Inflammatory macrophage (primary cell): ENCODE results near the gene KCTD11.
"Not testable (repeated sequence)": the region's sequence is repeated elsewhere in the genome, so short reads cannot be mapped to it uniquely, and the experiment has no call there.

Experiments used
- DNase-seq, 2 donors: peaks; one replicate each; pipeline ENCODE4 v3.0.0-alpha.2; 2020 to 2022

KCTD11 gene

DNA sequence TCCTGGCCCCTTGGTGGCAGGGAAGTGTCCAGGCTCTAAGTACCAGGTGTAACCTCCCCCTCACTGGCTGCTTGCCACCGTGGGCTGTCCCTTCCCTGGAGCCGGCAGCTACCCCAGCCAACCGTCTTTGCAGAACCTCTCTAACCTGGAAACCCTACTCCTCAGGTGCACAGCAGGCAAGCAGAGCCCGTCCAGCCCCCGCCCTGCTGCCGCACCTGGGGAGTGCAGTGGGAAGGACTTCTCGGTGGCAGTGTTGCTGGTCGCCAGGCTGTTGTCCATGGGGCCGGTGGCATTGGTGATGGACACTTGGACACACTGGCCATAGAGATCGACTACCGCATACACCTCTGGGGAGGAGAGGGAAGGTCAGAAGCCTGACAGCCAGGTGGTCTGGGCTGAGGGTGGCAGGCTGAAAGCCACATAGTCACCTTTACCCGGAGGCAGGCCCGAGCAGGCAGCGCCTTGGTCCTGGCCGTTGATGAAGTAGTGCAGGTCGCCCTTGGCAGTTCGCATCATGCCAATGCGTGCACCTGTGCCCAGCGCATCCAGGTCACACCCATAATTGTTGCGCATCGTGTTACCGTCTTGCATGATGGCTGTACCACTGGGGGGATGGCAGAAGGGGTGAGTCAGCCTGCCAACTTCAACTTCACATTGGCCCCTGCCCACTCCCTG lies 29.3 kb upstream of the KCTD11 start:
- no peak for DNase-seq

DNA sequence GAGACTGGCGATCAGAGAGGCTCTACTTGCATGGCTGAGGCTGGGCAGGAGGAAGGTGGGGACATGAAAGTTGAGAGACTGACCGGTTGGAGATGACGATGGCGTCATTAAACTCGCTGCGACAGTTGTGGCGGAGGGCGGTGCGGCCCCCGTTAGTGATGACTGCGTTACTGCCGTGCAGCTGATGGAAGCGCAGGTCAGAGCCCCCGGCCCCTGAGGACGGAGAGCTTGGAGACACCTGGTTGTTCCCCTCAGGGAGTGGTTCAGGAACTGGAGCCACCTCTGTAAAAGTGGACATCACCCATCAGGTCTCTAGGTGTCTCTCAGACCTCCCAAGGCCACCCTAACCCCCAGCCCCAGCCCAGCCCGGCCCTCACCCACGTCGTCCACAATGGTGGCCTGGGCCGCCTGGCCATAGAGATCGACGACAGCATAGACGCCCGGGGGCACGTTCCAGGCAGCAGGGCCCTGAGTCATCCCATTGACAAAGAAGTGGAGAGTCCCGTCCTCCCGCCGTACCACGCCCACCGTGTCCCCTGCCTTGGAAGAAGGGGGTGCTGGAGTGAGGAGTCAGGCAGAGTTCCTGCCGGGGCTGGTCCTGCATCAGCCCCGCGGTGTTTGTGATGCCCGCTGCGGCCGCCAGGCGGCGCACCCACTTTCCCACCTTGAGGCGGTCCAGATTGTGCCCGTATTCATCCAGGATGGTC lies 28.1 kb upstream of the KCTD11 start:
- peak; percentile 35 to 54 for DNase-seq

GRCh38 chr17:7324438-7324779 lies 27.6 kb upstream of the KCTD11 start:
- no peak for DNase-seq

- DNase-seq: no peak
These were observed 26.9 kb upstream of the KCTD11 start for GRCh38 chr17:7325031-7325528.

DNA sequence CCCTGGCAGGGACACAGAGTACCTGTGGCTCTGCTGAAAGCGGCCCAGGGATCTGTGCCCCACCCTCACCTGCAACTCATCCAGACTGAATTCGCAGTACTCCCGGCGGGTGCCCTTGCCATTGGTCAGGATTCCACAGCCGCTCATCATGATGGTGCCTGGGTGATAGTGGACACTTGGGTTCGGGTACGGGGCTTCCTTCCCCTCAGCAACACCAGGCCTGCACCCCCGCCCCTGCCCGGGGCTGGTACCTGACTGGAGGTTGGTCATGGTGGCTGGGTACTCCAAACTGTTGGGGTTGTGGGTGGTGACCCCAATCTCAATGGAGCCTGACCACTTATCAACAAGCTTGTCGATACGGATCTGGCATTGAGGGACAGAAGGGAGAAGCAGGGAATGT lies 25.8 kb upstream of the KCTD11 start:
- DNase-seq: no peak

- no peak for DNase-seq
These were observed 24.9 kb upstream of the KCTD11 start for GRCh38 chr17:7327056-7327455.

DNA sequence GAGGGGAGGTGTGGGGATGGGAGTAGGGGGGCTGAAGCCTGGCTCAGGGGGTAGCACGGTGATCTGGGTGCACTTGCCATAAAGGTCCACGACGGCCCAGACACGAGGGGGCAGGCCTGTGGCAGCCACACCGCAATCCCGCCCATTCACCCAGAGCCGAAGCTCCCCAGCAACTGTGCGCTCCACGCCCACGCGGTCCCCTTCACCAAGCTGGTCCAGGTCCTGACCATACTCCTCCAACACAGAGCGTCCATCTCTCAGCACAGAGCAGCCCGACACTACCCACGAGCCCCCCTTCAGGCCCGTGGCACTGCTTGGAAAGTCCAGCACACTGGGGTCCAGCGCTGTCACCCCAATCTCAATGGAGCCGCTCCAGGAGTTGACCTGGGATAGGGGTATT lies 24.5 kb upstream of the KCTD11 start:
- no peak for DNase-seq

- DNase-seq: no peak
These were observed 24.0 kb upstream of the KCTD11 start for GRCh38 chr17:7328009-7328408.

DNA sequence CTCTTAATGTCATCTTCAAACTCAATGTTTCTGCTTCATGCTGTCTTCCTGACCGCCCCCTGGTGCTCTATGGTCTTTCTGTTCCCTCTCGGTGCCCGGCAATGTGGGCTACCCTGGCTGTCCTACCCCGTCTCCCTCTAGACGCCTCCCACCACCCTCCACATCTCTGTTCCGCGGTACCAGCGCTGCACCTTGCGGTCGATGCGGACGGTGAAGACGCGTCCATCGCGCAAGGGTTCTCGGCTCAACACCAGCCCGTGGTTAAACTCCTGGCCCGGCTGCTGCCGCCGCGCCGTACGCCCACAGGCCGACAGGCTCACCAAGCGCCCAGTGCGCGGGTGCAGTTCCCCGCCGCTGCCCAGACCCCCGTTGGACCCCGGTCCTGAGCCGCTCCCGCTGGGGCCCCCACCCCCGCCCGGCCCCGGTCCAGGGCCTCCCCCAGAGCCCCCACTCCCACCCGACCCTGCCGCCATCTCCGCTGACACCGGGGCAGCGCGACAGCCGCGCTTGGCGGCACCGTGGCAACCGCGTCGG lies 23.1 kb upstream of the KCTD11 start, which contains the start of gene NEURL4:
Gene NEURL4, minus strand, starts transcription at position 496 of the 534 bp plus-strand sequence. Its CDS starts 23 bp downstream, at position 473.
- peak in 1 of 2 donors; percentile 7 for DNase-seq

- peak; percentile 98 to 100 for DNase-seq
These were observed 22.5 kb upstream of the KCTD11 start for GRCh38 chr17:7329374-7329996.

- peak; percentile 26 to 71 for DNase-seq
These were observed 21.8 kb upstream of the KCTD11 start for GRCh38 chr17:7329997-7330637.

GRCh38 chr17:7330638-7331015 lies 21.3 kb upstream of the KCTD11 start:
- no peak for DNase-seq

DNA sequence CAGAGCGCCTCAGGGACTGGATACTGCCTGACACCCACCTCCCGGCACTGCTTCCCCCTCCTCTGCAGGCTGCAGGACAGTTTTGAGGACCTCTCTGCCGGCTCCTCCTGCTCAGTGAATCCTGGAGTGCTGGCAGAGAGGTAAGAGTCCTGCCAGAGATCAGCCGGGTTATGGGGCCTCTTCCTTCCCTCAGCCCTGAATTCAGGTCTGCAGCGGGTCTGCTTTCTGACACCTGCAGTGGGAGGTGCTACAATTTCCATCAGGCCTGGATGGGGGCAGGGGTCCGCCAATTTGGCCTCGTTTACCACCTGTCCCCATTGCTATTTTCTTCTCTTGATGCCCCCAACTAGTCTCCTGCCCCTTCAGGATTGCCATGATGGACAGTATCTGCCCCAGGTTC lies 19.9 kb upstream of the KCTD11 start:
- DNase-seq: no peak

DNA sequence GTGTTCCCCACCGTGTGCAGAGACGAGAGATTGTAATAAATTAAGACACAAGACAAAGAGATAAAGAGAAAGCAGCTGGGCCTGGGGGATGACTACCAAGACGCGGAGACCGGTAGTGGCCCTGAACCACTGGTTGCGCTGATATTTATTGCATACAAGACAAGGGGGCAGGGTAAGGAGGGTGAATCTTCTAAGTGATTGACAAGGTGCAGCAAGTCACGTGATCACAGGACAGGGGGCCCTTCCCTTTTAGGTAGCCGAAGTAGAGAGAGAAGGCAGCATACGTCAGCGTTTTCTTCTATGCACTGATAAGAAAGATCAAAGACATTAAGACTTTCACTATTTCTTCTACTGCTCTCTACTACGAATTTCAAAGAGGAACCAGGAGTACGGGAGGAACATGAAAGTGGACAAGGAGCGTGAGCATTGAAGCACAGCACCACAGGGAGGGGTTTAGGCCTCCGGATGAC lies 19.3 kb upstream of the KCTD11 start:
- not testable (repeated sequence) for DNase-seq

DNA sequence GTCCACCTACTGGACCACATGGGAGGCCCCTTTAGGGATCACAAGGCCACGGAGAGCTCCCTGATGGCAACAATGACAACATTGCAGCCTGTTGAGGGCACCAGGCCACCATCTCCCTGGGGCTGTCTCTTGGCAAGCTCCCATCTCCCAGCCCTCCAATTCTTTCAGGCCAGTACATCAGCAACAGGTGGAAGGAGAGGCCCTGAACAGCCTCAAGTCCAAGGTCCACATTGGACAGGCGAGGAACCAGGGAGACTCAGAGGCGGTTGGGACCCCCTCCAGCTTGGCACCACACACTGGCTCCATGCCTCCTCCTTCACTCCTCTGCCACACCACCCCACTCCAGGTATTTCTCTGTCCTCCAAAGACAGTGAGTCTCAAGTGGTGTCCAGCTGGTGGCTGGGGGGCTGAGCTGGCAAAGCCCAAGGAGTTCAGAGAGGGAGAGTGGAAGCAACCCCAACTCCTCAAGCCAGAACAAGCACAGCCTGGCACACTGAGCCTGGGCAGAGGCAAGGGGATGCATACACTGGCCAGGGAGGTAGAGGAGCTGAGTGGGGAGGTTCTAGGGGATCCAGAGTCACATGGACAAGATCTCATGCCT lies 16.9 kb upstream of the KCTD11 start:
- no peak for DNase-seq

GRCh38 chr17:7335765-7336164 lies 16.2 kb upstream of the KCTD11 start:
- DNase-seq: not testable (repeated sequence)

DNA sequence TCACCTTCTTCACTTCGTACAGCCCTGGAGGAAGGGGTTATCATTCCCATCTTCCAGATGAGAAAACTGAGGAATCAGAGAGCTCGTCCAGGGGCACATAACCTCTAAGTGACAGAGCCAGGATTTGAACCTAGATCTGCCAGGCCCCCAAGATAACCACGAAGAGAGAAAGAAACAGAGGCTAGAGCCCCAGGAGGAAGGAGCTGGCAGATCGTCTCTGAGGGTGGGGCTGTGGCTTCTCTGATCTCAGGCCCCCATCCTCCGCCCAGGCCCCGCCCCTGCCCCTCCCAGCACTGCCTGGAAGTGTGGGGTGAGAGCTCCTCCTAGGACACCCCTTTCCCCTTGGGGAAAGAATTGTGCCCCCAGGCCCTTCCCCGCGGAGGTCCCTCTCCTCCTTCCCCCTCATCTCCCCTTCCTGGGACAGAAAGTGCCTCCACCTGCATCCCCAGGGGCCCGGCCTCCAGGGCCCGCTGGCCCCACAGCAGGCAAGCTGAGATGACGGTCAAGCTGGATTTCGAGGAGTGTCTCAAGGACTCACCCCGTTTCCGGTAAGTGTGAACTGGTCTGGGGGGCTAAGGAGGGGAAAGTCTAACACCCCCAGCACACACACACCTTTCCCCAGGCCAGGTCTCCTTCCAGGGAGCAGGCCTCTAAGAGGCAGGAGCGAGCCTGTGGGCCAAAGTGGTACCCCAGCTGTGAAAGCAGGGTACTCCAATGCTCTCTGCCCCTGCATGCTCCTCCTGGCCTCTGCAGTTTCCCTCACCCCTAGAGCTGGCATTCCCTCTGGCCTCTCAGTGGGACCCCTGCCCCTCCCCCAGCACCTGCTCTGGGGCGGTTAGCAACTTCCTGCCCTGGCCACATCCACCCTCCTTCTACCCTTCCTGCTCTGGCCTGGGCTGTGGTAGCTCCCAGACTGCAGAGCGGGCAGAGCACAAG lies 15.5 kb upstream of the KCTD11 start, which contains the start of gene ACAP1:
Gene ACAP1, plus strand, starts transcription at position 290 of the 936 bp plus-strand sequence. Its CDS starts 206 bp downstream, at position 496.
- DNase-seq: peak; percentile 27 to 31

- DNase-seq: not testable (repeated sequence)
These were observed 14.4 kb upstream of the KCTD11 start for GRCh38 chr17:7337600-7337999.

GRCh38 chr17:7340179-7340578 lies 11.8 kb upstream of the KCTD11 start:
- DNase-seq: peak; percentile 15 to 50

DNA sequence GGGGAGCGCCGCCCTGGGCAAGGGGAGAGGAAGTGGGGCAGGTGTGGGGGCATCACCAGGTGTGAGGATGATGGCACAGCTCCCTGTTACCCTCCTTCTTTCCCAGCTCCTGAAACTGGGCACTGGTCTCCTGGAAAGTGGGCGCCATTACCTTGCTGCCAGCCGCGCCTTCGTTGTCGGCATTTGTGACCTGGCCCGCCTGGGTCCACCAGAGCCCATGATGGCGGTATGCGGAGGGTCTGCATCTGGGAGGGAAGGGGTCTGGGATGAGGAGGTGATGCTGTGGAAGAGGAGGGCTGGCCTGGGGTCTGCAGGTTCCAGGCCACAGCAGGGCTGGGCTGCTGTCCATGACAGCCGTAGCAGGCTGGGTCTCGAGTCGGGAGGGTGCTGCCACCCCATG lies 10.1 kb upstream of the KCTD11 start:
- no peak for DNase-seq

DNA sequence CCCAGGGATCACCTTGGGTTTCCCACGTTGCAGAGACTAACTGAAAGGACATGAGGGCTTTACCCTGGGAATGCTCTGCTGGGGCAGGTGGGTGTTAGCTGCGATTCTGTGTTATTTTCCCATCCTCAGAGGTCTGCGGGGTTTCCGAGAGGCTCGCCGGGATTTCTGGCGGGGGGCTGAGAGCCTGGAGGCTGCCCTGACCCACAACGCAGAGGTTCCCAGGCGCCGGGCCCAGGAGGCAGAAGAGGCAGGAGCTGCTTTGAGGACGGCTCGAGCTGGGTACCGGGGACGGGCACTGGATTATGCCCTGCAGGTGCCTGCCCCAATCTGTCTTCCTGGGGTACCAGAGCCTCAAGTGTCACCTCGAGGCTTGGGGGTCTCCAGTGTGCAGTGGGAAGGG lies 8.7 kb upstream of the KCTD11 start:
- DNase-seq: no peak
